HEK293T (cell line): ENCODE data around the gene PKNOX2.

Source experiments
- CTCF ChIA-PET: fragments of 350-600 bp; formaldehyde crosslinking; extraction: SDS; loops from one replicate; lab custom pipeline; 2021; ENCODE audit warnings: antibody characterized with exemption, inconsistent platforms; lab: Yijun Ruan, JAX
- POLR2A ChIA-PET: fragments of 350-600 bp; formaldehyde crosslinking; extraction: SDS; loops from one replicate; lab custom pipeline; 2020; ENCODE audit warnings: antibody characterized with exemption, inconsistent platforms; lab: Yijun Ruan, JAX
- DNase-seq: peaks from one replicate; pipeline ENCODE4 v3.0.0; 2012; ENCODE audit warnings: mixed read lengths; ENCODE audit errors: extremely low spot score
- ARNT ChIP-seq: fragments of 450-650 bp; IDR thresholded peaks from 2 replicates; pipeline ENCODE4 v1.6.1; 2017; ENCODE audit warnings: mild to moderate bottlenecking
- BHLHE40 ChIP-seq: fragments of 450-650 bp; IDR thresholded peaks from 2 replicates; pipeline ENCODE4 v1.6.1; 2016; ENCODE audit warnings: mild to moderate bottlenecking, moderate library complexity, borderline replicate concordance
- CTBP1 ChIP-seq: fragments of 450-650 bp; IDR thresholded peaks from 2 replicates; pipeline ENCODE4 v1.6.1; 2016; ENCODE audit warnings: borderline replicate concordance
- ELF4 ChIP-seq: fragments of 450-650 bp; IDR thresholded peaks from 2 replicates; pipeline ENCODE4 v1.6.1; 2017; ENCODE audit warnings: antibody characterized with exemption
- FOXA1 ChIP-seq: fragments of 450-650 bp; IDR thresholded peaks from 2 replicates; pipeline ENCODE4 v1.6.1; 2016; ENCODE audit warnings: mild to moderate bottlenecking
- FOXK2 ChIP-seq: fragments of 450-650 bp; IDR thresholded peaks from 2 replicates; pipeline ENCODE4 v1.6.1; 2016; ENCODE audit warnings: mild to moderate bottlenecking
- FOXM1 ChIP-seq: fragments of 450-650 bp; IDR thresholded peaks from 2 replicates; pipeline ENCODE4 v1.6.1; 2017; ENCODE audit warnings: mild to moderate bottlenecking, borderline replicate concordance
- HDGF ChIP-seq: fragments of 450-650 bp; IDR thresholded peaks from 2 replicates; pipeline ENCODE4 v1.6.1; 2017; ENCODE audit warnings: antibody characterized with exemption, borderline replicate concordance
- L3MBTL2 ChIP-seq: fragments of 450-650 bp; conservative IDR thresholded peaks from 2 replicates; pipeline ENCODE4 v1.6.1; 2016; ENCODE audit warnings: mild to moderate bottlenecking
- LEF1 ChIP-seq: fragments of 450-650 bp; IDR thresholded peaks from 2 replicates; pipeline ENCODE4 v1.6.1; 2017; ENCODE audit warnings: mild to moderate bottlenecking, borderline replicate concordance
- NFRKB ChIP-seq: fragments of 450-650 bp; IDR thresholded peaks from 2 replicates; pipeline ENCODE4 v1.6.1; 2016; ENCODE audit warnings: mild to moderate bottlenecking, moderate library complexity
- PKNOX1 ChIP-seq: fragments of 450-650 bp; IDR thresholded peaks from 2 replicates; pipeline ENCODE4 v1.6.1; 2016
- SP1 ChIP-seq: fragments of 450-650 bp; IDR thresholded peaks from 2 replicates; pipeline ENCODE4 v1.6.1; 2017
- SUZ12 ChIP-seq: fragments of 450-650 bp; IDR thresholded peaks from 2 replicates; pipeline ENCODE4 v1.6.1; 2016; ENCODE audit warnings: mild to moderate bottlenecking
- TARDBP ChIP-seq: fragments of 450-650 bp; IDR thresholded peaks from 2 replicates; pipeline ENCODE4 v1.6.1; 2016
- ZNF384 ChIP-seq: fragments of 450-650 bp; IDR thresholded peaks from 2 replicates; pipeline ENCODE4 v1.6.1; 2016

PKNOX2 gene

GRCh38 chr11:125147280-125147679 is 17.3 kb upstream of the PKNOX2 start:
- ChIA-PET CTCF (interaction anchor here (1.6 kb wide), 1 partner anchor 23 kb away, joined by 5 read pairs; no protein-coding TSS in a partner anchor), POLR2A (no interaction called here)
- TF ChIP-seq CTBP1 (no peak), BHLHE40 (no peak), L3MBTL2 (no peak), NFRKB (no peak), ARNT (no peak), SUZ12 (no peak), ZNF384 (no peak), FOXA1 (no peak), FOXM1 (no peak), PKNOX1 (no peak), ELF4 (no peak), SP1 (no peak), TARDBP (no peak)
- DNase-seq = no peak

GRCh38 chr11:125148011-125148410 is 16.5 kb upstream of the PKNOX2 start:
- ChIA-PET POLR2A (no interaction called here), CTCF (interaction anchor here (1.6 kb wide), 1 partner anchor 24 kb away, joined by 5 read pairs; no protein-coding TSS in a partner anchor)
- no peak for TF ChIP-seq HDGF
- TF ChIP-seq SP1 = no peak
- no peak for TF ChIP-seq BHLHE40
- no peak for TF ChIP-seq FOXM1
- no peak for TF ChIP-seq ELF4
- no peak for TF ChIP-seq SUZ12
- no peak for TF ChIP-seq NFRKB
- no peak for TF ChIP-seq L3MBTL2
- no peak for TF ChIP-seq TARDBP
- TF ChIP-seq ARNT = no peak
- TF ChIP-seq ZNF384 = no peak
- TF ChIP-seq LEF1 = no peak
- no peak for DNase-seq

GRCh38 chr11:125148743-125149142 is 15.8 kb upstream of the PKNOX2 start:
- DNase-seq = no peak
- ChIA-PET CTCF (interaction anchor here (0.6 to 1.6 kb wide), 2 partner anchors 22 to 24 kb away, joined by 4 to 5 read pairs; no protein-coding TSS in a partner anchor), POLR2A (interaction anchor here (0.9 to 1.1 kb wide), 2 partner anchors 37 to 272 kb away, joined by 3 to 4 read pairs; partner anchors contain the start of gene TMEM218)
- TF ChIP-seq CTBP1 = no peak
- no peak for TF ChIP-seq FOXK2
- no peak for TF ChIP-seq HDGF
- TF ChIP-seq NFRKB = no peak
- TF ChIP-seq ARNT = no peak
- no peak for TF ChIP-seq FOXA1

- no peak for DNase-seq
- TF ChIP-seq SUZ12 (no peak), BHLHE40 (no peak), SP1 (no peak), PKNOX1 (no peak), LEF1 (no peak), ZNF384 (no peak), ELF4 (no peak), ARNT (no peak), NFRKB (no peak), CTBP1 (no peak), HDGF (no peak), FOXA1 (no peak), TARDBP (no peak), L3MBTL2 (no peak), FOXK2 (no peak), FOXM1 (no peak)
- CTCF ChIA-PET = interaction anchor here (0.5 to 1.2 kb wide), 2 partner anchors 91 to 183 kb away, joined by 3 read pairs; partner anchors contain the start of gene SLC37A2
- POLR2A ChIA-PET = interaction anchor here (1.1 kb wide), 1 partner anchor 42 kb away, joined by 5 read pairs; the partner anchor contains the start of gene TMEM218
Measured at GRCh38 chr11:125153837-125154236, 10.7 kb upstream of the PKNOX2 start.

- no peak for TF ChIP-seq TARDBP
- no peak for TF ChIP-seq FOXA1
- no peak for TF ChIP-seq SP1
- TF ChIP-seq ARNT = no peak
- peak; percentile 94 for TF ChIP-seq PKNOX1
- no peak for TF ChIP-seq HDGF
- no peak for TF ChIP-seq ELF4
- TF ChIP-seq CTBP1 = peak; percentile 24; the same call in 1 of the 2 replicates
- TF ChIP-seq LEF1 = no peak
- no peak for TF ChIP-seq ZNF384
- no peak for TF ChIP-seq BHLHE40
- ChIA-PET CTCF (interaction anchor here (0.5 to 1.2 kb wide), 2 partner anchors 92 to 183 kb away, joined by 3 read pairs; partner anchors contain the start of gene SLC37A2), POLR2A (interaction anchor here (0.9 to 1.1 kb wide), 2 partner anchors 13 to 43 kb away, joined by 3 to 5 read pairs; partner anchors contain the start of gene TMEM218)
- DNase-seq = no peak
Measured at GRCh38 chr11:125154378-125155099, 10.0 kb upstream of the PKNOX2 start.
